ENCODE results near the gene SLC39A2. TPM values are rescaled to one million over a fixed set of nuclear protein-coding genes. Genes with fewer than 3 reads are reported as not detected.

SLC39A2 gene
- total RNA-seq, 4 donors from 2014 or later = not detected

GRCh38 chr14:21016413-21017190 lies 17.5 kb downstream of the SLC39A2 start:
- Histone ChIP-seq H3K27me3 (no peaks in the 10 kb centered on the region), H3K4me3 (no peak overlapping the region), H3K9me3 (no peaks in the 10 kb centered on the region), H3K27ac (peak overlapping the region in 2 of 4 donors; percentile 24 to 41), H3K4me1 (peaks cover 0 to 67% (median 7%) of the 10 kb centered on the region in 4 donors), H3K36me3 (peaks cover 0 to 56% (median 2%) of the 10 kb centered on the region in 3 donors)
- no peak for DNase-seq (ENCODE audit: low spot score in 2 of 2)
- no peak for TF ChIP-seq CTCF (IDR thresholded peaks at IDR 0.05)
- WGBS, 2 donors = 53 to 55% methylated on average over 9 of the region's 9 CpGs

- H3K4me1 ChIP-seq = peaks cover 0 to 78% (median 7%) of the 10 kb centered on the region in 4 donors
- peak overlapping the region in 1 of 4 donors; percentile 43 for H3K27ac ChIP-seq
- peaks cover 0 to 65% (median 2%) of the 10 kb centered on the region in 3 donors for H3K36me3 ChIP-seq
- H3K4me3 ChIP-seq = no peak overlapping the region
- WGBS, 2 donors = 70% methylated on average over 28 of the region's 28 CpGs
- DNase-seq (ENCODE audit: low spot score in 2 of 2) = no peak
- H3K27me3 ChIP-seq = no peaks in the 10 kb centered on the region
- TF ChIP-seq POLR2A (IDR thresholded peaks at IDR 0.05) (no peak), CTCF (IDR thresholded peaks at IDR 0.05) (no peak), EP300 (IDR thresholded peaks at IDR 0.05) (no peak)
- H3K9me3 ChIP-seq = no peaks in the 10 kb centered on the region
Measured at GRCh38 chr14:21017528-21018245, 18.6 kb downstream of the SLC39A2 start.

GRCh38 chr14:21018286-21018685 lies 19.2 kb downstream of the SLC39A2 start:
- Histone ChIP-seq H3K36me3 (peaks cover 0 to 65% (median 2%) of the 10 kb centered on the region in 3 donors), H3K27me3 (no peaks in the 10 kb centered on the region), H3K9me3 (no peaks in the 10 kb centered on the region), H3K27ac (peak overlapping the region in 1 of 4 donors; percentile 62), H3K4me3 (no peak overlapping the region), H3K4me1 (peaks cover 0 to 84% (median 8%) of the 10 kb centered on the region in 4 donors)
- WGBS, 2 donors = 74 to 86% methylated on average over 7 of the region's 7 CpGs
- TF ChIP-seq EP300 (IDR thresholded peaks at IDR 0.05) (no peak), POLR2A (IDR thresholded peaks at IDR 0.05) (no peak), CTCF (IDR thresholded peaks at IDR 0.05) (no peak)
- no peak for DNase-seq (ENCODE audit: low spot score in 2 of 2)

GRCh38 chr14:21018781-21019180 lies 19.7 kb downstream of the SLC39A2 start:
- 86 to 96% methylated on average over 3 of the region's 3 CpGs for WGBS, 2 donors
- H3K36me3 ChIP-seq = peaks cover 0 to 65% (median 2%) of the 10 kb centered on the region in 3 donors
- peak overlapping the region in 1 of 4 donors; percentile 62 for H3K27ac ChIP-seq
- no peak for DNase-seq (ENCODE audit: low spot score in 2 of 2)
- H3K4me3 ChIP-seq = no peak overlapping the region
- TF ChIP-seq EP300 (IDR thresholded peaks at IDR 0.05) = no peak
- TF ChIP-seq POLR2A (IDR thresholded peaks at IDR 0.05) = no peak
- no peak for TF ChIP-seq CTCF (IDR thresholded peaks at IDR 0.05)
- H3K27me3 ChIP-seq = no peaks in the 10 kb centered on the region
- H3K4me1 ChIP-seq = peaks cover 0 to 88% (median 9%) of the 10 kb centered on the region in 4 donors
- no peaks in the 10 kb centered on the region for H3K9me3 ChIP-seq

- Histone ChIP-seq H3K36me3 (peaks cover 0 to 65% (median 2%) of the 10 kb centered on the region in 3 donors), H3K4me1 (peaks cover 0 to 90% (median 9%) of the 10 kb centered on the region in 4 donors)
- WGBS, 2 donors = 27 to 48% methylated on average over 1 of the region's 1 CpG
Measured at GRCh38 chr14:21019366-21019765, 20.3 kb downstream of the SLC39A2 start.

More at GRCh38 chr14:21019366-21019765, 20.3 kb downstream of the SLC39A2 start:
- Histone ChIP-seq H3K27ac (peak overlapping the region in 1 of 4 donors; percentile 62), H3K9me3 (no peaks in the 10 kb centered on the region), H3K27me3 (no peaks in the 10 kb centered on the region), H3K4me3 (no peak overlapping the region)
- TF ChIP-seq POLR2A (IDR thresholded peaks at IDR 0.05) (no peak), EP300 (IDR thresholded peaks at IDR 0.05) (no peak), CTCF (IDR thresholded peaks at IDR 0.05) (no peak)
- no peak for DNase-seq (ENCODE audit: low spot score in 2 of 2)

Measured in tibial nerve (tissue), 4 donors.